ENCODE data around the gene PHF21A. TPM values are rescaled to one million over a fixed set of nuclear protein-coding genes. Genes with fewer than 3 reads are reported as not detected.
"Not testable (repeated sequence)": the region's sequence is repeated elsewhere in the genome, so short reads cannot be mapped to it uniquely, and the experiment has no call there.

Gene PHF21A
- total RNA-seq, 1 experiment from 2014 or later: 2.5 TPM

DNA sequence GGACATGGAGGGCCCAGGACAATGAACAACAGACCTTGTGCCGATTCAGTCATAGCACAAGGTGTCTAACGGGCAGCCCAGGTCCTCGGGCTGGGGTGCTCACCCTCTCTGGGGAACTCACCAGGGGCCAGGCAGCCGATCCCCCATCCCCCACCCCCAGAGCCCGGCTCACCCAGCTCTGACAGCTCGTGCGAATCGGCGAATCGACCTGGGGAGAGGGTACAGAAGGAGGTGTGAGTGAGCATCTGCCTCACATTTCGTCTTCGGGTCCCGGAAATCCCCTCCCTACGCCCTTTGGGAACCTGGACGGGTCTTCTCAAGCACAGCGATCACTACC lies 204.0 kb downstream of the PHF21A start:
- DNase-seq (ENCODE audit: low spot score): no peak
- in situ Hi-C loops (cut with HindIII; ENCODE audit: low sequenced_read_pairs): no loop called here

GRCh38 chr11:45915446-45915845 lies 205.8 kb downstream of the PHF21A start:
- in situ Hi-C loops (cut with HindIII; ENCODE audit: low sequenced_read_pairs): no loop called here

GRCh38 chr11:45913942-45914635 lies 207.2 kb downstream of the PHF21A start:
- in situ Hi-C loops (cut with HindIII; ENCODE audit: low sequenced_read_pairs): no loop called here
- no peak for DNase-seq (ENCODE audit: low spot score)

More at GRCh38 chr11:45915446-45915845, 205.8 kb downstream of the PHF21A start:
- no peak for DNase-seq (ENCODE audit: low spot score)

DNA sequence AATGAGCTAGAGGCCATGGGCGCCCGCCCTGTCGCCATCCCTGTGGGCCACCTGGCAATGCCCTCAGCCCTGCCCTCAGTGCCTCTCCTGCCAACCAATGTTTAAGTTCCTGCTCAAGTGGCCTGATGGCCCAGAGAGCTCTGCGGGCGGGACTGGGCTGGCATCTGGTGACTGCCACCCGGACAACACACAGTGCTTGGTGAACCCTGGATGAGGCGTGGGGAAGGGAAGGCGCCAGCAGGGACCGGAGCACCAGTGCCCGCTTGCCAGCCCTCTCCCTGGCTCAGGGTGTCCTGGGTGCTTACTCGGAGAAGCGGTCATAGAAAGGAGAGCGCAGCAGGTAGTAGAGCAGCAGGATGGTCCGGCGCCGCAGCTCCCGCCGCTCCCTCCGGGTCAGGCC lies 207.7 kb downstream of the PHF21A start:
- DNase-seq (ENCODE audit: low spot score): no peak
- in situ Hi-C loops (cut with HindIII; ENCODE audit: low sequenced_read_pairs): no loop called here

DNA sequence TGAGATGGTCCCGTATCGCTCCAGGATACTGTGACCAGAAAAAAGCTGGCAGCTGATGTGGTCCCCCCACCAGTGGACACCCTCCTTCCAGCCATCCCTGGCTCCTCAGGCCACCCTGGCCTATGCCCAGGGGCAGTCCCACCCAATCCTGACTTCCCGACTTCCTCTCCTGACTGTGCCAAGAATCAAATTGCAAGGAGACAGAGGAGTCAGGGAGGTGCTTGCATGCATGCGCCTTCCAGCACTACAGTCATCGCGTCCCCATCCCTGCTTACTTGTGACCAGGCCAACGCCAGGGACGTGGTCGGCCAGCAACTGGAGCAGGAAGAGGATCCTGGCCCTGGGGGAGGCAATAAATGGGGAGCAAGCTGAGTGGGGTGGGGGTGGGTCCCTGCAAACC lies 210.6 kb downstream of the PHF21A start:
- no peak for DNase-seq (ENCODE audit: low spot score)
- in situ Hi-C loops (cut with HindIII; ENCODE audit: low sequenced_read_pairs): no loop called here

GRCh38 chr11:45909594-45910475 lies 211.4 kb downstream of the PHF21A start:
- in situ Hi-C loops (cut with HindIII; ENCODE audit: low sequenced_read_pairs): no loop called here
- peak; percentile 64 for DNase-seq (ENCODE audit: low spot score)

DNA sequence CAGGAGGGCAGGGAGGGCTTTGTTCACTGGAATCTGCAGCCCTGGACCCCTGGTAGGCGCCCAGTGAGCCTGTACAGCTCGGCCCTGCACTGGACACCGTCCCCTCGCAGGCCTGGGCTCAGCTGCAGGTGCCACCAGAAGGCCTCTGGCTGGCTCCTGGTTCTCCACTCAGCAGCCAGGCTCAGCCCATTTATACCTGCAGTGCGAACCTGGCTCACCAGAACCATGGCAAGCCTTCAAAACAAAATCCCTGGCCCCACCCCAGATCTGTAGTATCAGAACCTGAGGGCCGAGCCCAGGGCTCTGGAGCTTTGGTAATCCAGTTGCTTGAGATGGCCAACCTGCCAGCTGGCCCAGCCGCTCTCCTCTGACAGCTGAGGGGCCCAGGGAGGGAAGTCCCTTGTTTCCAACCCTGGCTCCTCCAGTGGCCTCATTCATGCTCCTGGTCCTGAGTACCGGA lies 213.3 kb downstream of the PHF21A start:
- DNase-seq (ENCODE audit: low spot score): peak; percentile 87
- in situ Hi-C loops (cut with HindIII; ENCODE audit: low sequenced_read_pairs): no loop called here

DNA sequence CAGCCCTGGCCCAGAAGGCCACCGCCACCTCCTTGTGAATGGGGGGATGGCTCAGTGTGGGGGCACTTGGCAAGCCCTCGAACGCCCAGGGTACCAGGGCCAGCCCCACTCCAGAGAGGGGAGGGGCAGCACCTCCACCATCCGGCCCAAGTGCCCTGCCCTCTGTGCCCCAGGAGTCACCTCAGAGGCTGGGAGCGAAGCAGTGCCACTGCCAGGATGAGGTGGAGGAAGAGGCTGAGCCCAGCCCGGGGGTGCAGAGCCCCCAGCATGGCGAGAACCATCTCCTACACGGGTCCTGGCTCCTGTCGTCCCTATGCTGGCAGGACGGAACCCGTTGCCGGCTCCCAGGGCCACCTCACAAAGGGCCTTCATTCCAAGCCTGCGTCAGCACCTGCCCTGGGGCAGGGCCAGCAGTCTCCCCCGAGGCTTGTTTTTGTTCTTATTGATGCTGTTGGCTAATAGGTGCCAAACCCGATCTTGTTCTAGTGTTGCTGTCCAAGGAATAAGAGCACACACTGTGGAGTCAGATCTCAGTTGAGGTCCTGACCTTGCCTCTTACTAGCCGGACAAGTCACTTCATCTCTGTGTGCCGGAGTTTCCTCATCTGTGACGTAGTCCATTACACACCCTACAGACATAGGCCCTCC lies 214.2 kb downstream of the PHF21A start, which contains the start of gene FREY1:
Gene FREY1, minus strand, starts transcription at position 307 of the 647 bp plus-strand sequence. Its CDS starts 26 bp downstream, at position 281.
- no peak for DNase-seq (ENCODE audit: low spot score)
- in situ Hi-C loops (cut with HindIII; ENCODE audit: low sequenced_read_pairs): no loop called here

- no peak for DNase-seq (ENCODE audit: low spot score)
- in situ Hi-C loops (cut with HindIII; ENCODE audit: low sequenced_read_pairs): no loop called here
These were observed 215.1 kb downstream of the PHF21A start for GRCh38 chr11:45906096-45906682.

DNA sequence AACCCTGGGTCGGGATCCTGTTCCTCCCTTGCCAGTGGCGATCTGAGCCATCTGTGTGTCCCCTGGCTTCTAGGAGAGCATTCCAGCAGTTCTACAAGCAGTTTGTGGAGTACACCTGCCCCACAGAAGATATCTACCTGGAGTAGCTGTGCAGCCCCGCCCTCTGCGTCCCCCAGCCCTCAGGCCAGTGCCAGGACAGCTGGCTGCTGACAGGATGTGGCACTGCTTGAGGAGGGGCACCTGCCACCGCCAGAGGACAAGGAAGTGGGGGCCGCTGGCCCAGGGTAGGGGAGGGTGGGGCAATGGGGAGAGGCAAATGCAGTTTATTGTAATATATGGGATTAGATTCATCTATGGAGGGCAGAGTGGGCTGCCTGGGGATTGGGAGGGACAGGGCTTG lies 215.7 kb downstream of the PHF21A start:
- in situ Hi-C loops (cut with HindIII; ENCODE audit: low sequenced_read_pairs); DNase-seq (ENCODE audit: low spot score): not testable (repeated sequence)

GRCh38 chr11:45905095-45905494 lies 216.2 kb downstream of the PHF21A start:
- in situ Hi-C loops (cut with HindIII; ENCODE audit: low sequenced_read_pairs): no loop called here
- DNase-seq (ENCODE audit: low spot score): no peak

GRCh38 chr11:45904309-45904915 lies 216.8 kb downstream of the PHF21A start:
- no peak for DNase-seq (ENCODE audit: low spot score)
- in situ Hi-C loops (cut with HindIII; ENCODE audit: low sequenced_read_pairs): no loop called here

DNA sequence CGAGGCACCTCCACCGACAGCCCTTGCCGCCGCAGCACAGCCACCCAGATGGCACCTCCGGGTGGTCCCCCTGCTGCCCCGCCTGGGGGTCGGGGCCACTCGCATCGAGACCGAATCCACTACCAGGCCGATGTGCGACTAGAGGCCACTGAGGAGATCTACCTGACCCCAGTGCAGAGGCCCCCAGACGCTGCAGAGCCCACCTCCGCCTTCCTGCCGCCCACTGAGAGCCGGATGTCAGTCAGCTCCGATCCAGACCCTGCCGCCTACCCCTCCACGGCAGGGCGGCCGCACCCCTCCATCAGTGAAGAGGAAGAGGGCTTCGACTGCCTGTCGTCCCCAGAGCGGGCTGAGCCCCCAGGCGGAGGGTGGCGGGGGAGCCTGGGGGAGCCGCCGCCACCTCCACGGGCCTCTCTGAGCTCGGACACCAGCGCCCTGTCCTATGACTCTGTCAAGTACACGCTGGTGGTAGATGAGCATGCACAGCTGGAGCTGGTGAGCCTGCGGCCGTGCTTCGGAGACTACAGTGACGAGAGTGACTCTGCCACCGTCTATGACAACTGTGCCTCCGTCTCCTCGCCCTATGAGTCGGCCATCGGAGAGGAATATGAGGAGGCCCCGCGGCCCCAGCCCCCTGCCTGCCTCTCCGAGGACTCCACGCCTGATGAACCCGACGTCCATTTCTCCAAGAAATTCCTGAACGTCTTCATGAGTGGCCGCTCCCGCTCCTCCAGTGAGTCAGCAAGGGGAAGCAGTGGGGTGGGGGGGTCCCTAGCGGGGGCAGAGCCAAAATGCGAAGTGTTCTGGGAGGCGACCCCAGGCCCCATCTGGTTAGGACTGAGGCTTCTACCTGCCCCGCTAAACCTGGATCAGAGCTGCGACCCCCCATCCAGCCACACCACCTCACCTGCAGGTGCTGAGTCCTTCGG lies 218.5 kb downstream of the PHF21A start:
- DNase-seq (ENCODE audit: low spot score): no peak

GRCh38 chr11:45901626-45902025 lies 219.6 kb downstream of the PHF21A start:
- DNase-seq (ENCODE audit: low spot score): peak; percentile 63
- in situ Hi-C loops (cut with HindIII; ENCODE audit: low sequenced_read_pairs): no loop called here

More for the DNA sequence above, 218.5 kb downstream of the PHF21A start:
- in situ Hi-C loops (cut with HindIII; ENCODE audit: low sequenced_read_pairs): no loop called here

- in situ Hi-C loops (cut with HindIII; ENCODE audit: low sequenced_read_pairs): no loop called here
- DNase-seq (ENCODE audit: low spot score): peak; percentile 57
These were observed 220.2 kb downstream of the PHF21A start for GRCh38 chr11:45900916-45901617.

DNA sequence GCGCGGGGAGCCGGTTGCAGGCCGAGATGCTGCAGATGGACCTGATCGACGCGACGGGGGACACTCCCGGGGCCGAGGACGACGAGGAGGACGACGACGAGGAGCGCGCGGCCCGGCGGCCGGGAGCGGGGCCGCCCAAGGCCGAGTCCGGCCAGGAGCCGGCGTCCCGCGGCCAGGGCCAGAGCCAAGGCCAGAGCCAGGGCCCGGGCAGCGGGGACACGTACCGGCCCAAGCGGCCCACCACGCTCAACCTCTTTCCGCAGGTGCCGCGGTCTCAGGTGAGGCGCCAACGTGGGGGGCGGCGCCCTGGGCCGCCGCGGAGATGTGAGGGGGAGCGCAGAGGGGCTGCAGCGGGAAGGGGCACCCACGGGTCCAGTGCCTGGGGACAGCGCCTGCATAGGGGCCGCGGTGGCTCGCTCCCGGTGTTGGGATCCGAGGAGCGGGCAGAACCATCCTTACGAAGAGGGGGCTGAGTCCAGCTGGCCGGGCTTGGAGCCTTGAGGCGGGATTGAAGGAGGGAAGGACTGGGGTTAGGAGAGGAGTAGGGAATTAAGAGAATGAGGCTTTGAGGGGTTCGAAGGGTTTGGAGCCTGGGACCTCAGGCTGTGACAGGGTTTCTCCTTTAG lies 221.0 kb downstream of the PHF21A start:
- DNase-seq (ENCODE audit: low spot score): peak; percentile 34
- in situ Hi-C loops (cut with HindIII; ENCODE audit: low sequenced_read_pairs): not testable (repeated sequence)
